Astrocyte of the cerebellum (primary cell): Measurements from ENCODE around the gene DBI.

Experiments
- DNase-seq: peaks from one replicate; pipeline ENCODE4 v3.0.0-alpha.2; 2011; ENCODE audit warnings: low read depth
- H3K4me3 ChIP-seq: 2 replicates; pipeline ENCODE4 v1.5.1; 2011; ENCODE audit warnings: mild to moderate bottlenecking, low read depth, low read length, moderate library complexity
- CTCF ChIP-seq: IDR thresholded peaks from 2 replicates; pipeline ENCODE4 v1.5.1; 2012; ENCODE audit warnings: low read length, low read depth, moderate library complexity, mild to moderate bottlenecking; ENCODE audit errors: missing control alignments
- in situ Hi-C: cut with HindIII; loops from 2 replicates; pipeline ENCODE4 v1.10.0; 2017; ENCODE audit warnings: low sequenced_read_pairs

Gene DBI

DNA sequence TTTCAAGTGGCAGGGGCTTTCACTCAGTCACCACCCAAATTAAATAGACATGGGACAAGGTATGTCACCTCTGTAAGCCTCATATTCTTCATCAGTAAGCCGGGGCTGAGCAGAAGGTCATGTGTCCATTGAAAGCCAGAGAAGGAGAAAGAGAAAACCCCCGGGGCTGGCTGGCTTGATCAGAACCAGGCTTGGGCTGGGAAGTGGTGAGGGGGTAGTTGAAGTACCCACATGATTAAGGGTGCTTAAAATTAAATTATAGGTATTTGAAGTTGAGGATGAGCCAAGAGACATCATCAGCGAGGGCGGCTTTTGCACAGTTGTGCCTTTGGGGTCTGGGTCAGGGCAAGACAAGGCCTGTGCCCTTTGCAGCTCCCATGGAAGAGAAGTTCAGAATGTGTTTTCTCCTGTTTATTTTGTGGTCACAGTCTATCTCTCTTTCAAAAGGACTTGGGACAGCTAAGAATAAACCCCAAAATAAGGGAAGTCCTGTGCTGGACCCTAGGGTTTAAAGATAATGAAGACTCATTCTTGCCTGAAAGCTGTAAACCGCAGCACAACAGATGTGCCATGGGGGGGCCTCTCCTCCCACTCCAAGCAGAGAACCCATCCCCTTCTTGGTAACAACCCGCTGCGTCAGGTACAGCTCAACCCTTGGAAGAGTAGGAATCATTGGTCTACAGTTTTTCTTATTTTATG lies 10.7 kb downstream of the DBI start:
- TF ChIP-seq CTCF, result no peak
- H3K4me3 ChIP-seq, result no peak overlapping the region
- DNase-seq, result no peak
- in situ Hi-C loops, result no loop called here

DNA sequence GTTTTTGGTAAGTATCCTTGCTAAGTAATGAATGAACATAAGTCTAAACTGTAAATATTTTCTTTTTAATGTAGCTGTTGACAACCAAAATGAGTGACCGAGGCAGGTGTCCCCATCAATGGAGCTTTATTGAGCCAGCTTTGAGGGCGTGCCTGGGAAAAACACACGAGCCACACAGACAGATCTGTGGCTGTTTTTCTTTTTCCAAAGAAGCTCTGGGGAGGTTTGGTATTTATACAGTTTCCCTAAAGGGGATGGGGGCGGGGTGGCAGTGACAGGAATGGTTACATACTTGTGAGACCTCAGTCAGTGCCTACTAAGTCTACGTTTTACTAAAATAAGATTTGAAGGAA lies 11.2 kb downstream of the DBI start:
- TF ChIP-seq CTCF, result no peak
- in situ Hi-C loops, result no loop called here
- no peak for DNase-seq
- no peak overlapping the region for H3K4me3 ChIP-seq

DNA sequence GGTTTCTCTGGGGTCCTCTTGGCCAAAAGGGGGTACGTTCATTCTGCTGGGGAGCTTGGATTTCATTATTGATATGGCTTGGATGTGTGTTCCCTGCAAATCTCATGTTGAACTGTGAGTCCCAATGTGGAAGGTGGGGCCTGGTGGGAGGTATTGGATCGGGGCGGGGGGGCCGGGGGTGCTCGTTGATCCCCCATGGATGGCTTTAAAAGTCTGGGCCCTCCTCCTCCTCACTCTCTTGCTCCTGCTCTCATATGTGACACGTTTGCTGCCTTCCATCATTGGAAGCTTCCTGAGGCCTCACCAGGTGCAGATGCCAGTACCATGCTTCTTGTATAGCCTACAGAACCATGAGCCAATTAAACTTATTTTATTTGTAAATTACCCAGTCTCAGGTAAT lies 11.8 kb downstream of the DBI start:
- no peak for TF ChIP-seq CTCF
- in situ Hi-C loops, result no loop called here
- no peak for DNase-seq
- H3K4me3 ChIP-seq, result no peak overlapping the region

GRCh38 chr2:119383410-119384140 lies 16.8 kb downstream of the DBI start:
- in situ Hi-C loops, result no loop called here
- no peak for TF ChIP-seq CTCF

DNA sequence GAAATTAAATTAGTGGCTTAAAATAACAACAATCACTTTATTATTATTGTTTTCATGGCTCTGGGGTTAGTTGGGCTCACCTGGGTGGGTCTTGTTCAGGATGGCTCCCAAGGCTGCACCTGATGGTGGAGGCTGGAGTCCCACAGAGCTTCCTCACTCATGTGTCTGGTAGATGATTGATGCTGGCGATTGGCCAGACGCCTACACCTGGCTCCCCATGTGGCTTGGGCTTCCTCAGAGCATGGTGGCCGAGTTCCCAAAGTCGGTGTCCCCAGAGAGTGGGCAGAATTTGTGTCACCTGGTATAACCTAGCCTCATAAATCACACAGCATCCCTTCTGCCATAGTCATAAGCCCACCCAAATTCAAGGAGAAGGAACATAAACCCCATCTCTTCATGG lies 18.2 kb downstream of the DBI start:
- TF ChIP-seq CTCF, result no peak
- in situ Hi-C loops, result no loop called here
- H3K4me3 ChIP-seq, result no peak overlapping the region
- no peak for DNase-seq

More at GRCh38 chr2:119383410-119384140, 16.8 kb downstream of the DBI start:
- no peak for DNase-seq
- no peak overlapping the region for H3K4me3 ChIP-seq

- no peak for TF ChIP-seq CTCF
- in situ Hi-C loops, result no loop called here
- H3K4me3 ChIP-seq, result no peak overlapping the region
- no peak for DNase-seq
Measured at GRCh38 chr2:119385466-119385865, 18.7 kb downstream of the DBI start.
